Tibial artery (tissue), 4 donors: ENCODE results near the gene C9orf78.

Experiments used
- DNase-seq, 2 donors: peaks; one replicate each; pipeline ENCODE4 v3.0.0-alpha.2; 2019
- H3K27ac ChIP-seq, 2 donors: fragments of 200-600 bp; sonication (generic) in 1 of 2; 1 replicate in 1 of 2; 2 replicates in 1 of 2; pipeline ENCODE4 v1.5.1; 2018 to 2019; ENCODE audit warnings: mild to moderate bottlenecking in 1 of 2
- H3K27me3 ChIP-seq, 2 donors: fragments of 200-600 bp; sonication (generic) in 1 of 2; one replicate each; pipeline versions ENCODE4 v1.5.1 to v1.6.0; 2016 to 2019
- H3K36me3 ChIP-seq, 3 donors: fragments of 200-600 bp; sonication (generic) in 2 of 3; one replicate each; pipeline ENCODE4 v1.5.1; 2016 to 2019; ENCODE audit warnings: mild to moderate bottlenecking in 2 of 3
- H3K4me1 ChIP-seq, 4 donors: fragments of 200-600 bp; sonication (generic) in 2 of 4; 1 replicate in 3 of 4; 2 replicates in 1 of 4; pipeline ENCODE4 v1.5.1; 2016 to 2019
- H3K4me3 ChIP-seq, 2 donors: fragments of 200-600 bp; sonication (generic) in 1 of 2; 1 replicate in 1 of 2; 2 replicates in 1 of 2; pipeline ENCODE4 v1.5.1; 2018 to 2019; ENCODE audit warnings: mild to moderate bottlenecking in 2 of 2
- H3K9me3 ChIP-seq, 3 donors: fragments of 200-600 bp; sonication (generic) in 1 of 3; one replicate each; pipeline ENCODE4 v1.5.1; 2016 to 2019
- intact Hi-C: fragments of 100-400 bp; cut with DNase I; formaldehyde crosslinking; loops from one replicate; pipeline ENCODE4 v1.15.0; 2023; ENCODE audit warnings: low total_unique reads
- TF ChIP-seq, protein P1 (sequence below), 2 experiments: fragments of 200-600 bp in 1 of 2; fragments of 450-650 bp in 1 of 2; IDR thresholded peaks; one replicate each; pipeline ENCODE4 v1.5.1; 2017 to 2019; ENCODE audit warnings: antibody characterized with exemption in 2 of 2, mild to moderate bottlenecking in 1 of 2, moderate library complexity in 1 of 2

Gene C9orf78

GRCh38 chr9:129865668-129866320 lies 30.7 kb upstream of the C9orf78 start:
- Histone ChIP-seq H3K27ac (no peak overlapping the region), H3K9me3 (no peaks in the 10 kb centered on the region), H3K36me3 (peaks cover 33 to 98% (median 74%) of the 10 kb centered on the region in 3 donors), H3K27me3 (no peaks in the 10 kb centered on the region), H3K4me1 (no peaks in the 10 kb centered on the region), H3K4me3 (no peak overlapping the region)
- intact Hi-C loops: no loop called here
- TF ChIP-seq, protein P1, sequence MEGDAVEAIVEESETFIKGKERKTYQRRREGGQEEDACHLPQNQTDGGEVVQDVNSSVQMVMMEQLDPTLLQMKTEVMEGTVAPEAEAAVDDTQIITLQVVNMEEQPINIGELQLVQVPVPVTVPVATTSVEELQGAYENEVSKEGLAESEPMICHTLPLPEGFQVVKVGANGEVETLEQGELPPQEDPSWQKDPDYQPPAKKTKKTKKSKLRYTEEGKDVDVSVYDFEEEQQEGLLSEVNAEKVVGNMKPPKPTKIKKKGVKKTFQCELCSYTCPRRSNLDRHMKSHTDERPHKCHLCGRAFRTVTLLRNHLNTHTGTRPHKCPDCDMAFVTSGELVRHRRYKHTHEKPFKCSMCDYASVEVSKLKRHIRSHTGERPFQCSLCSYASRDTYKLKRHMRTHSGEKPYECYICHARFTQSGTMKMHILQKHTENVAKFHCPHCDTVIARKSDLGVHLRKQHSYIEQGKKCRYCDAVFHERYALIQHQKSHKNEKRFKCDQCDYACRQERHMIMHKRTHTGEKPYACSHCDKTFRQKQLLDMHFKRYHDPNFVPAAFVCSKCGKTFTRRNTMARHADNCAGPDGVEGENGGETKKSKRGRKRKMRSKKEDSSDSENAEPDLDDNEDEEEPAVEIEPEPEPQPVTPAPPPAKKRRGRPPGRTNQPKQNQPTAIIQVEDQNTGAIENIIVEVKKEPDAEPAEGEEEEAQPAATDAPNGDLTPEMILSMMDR (IDR thresholded peaks at IDR 0.05): no peak
- no peak for DNase-seq

- Histone ChIP-seq H3K27ac (no peak overlapping the region), H3K9me3 (no peaks in the 10 kb centered on the region)
Observed at GRCh38 chr9:129864991-129865647, 30.0 kb upstream of the C9orf78 start.

GRCh38 chr9:129863059-129863690 lies 28.1 kb upstream of the C9orf78 start:
- no peak for DNase-seq
- Histone ChIP-seq H3K4me3 (no peak overlapping the region), H3K27me3 (no peaks in the 10 kb centered on the region), H3K36me3 (peaks cover 48 to 95% (median 76%) of the 10 kb centered on the region in 3 donors), H3K4me1 (no peaks in the 10 kb centered on the region), H3K9me3 (no peaks in the 10 kb centered on the region), H3K27ac (no peak overlapping the region)
- intact Hi-C loops: no loop called here
- TF ChIP-seq, protein P1 (IDR thresholded peaks at IDR 0.05): no peak

More at GRCh38 chr9:129864991-129865647, 30.0 kb upstream of the C9orf78 start:
- Histone ChIP-seq H3K4me1 (no peaks in the 10 kb centered on the region), H3K4me3 (no peak overlapping the region), H3K36me3 (peaks cover 40 to 99% (median 77%) of the 10 kb centered on the region in 3 donors), H3K27me3 (no peaks in the 10 kb centered on the region)
- DNase-seq: no peak
- intact Hi-C loops: no loop called here
- TF ChIP-seq, protein P1 (IDR thresholded peaks at IDR 0.05): no peak

GRCh38 chr9:129861447-129861827 lies 26.4 kb upstream of the C9orf78 start:
- Histone ChIP-seq H3K4me3 (no peak overlapping the region), H3K9me3 (no peaks in the 10 kb centered on the region), H3K36me3 (peaks cover 50 to 93% (median 68%) of the 10 kb centered on the region in 3 donors), H3K27ac (no peak overlapping the region), H3K4me1 (peaks cover 0 to 11% (median 4%) of the 10 kb centered on the region in 4 donors), H3K27me3 (no peaks in the 10 kb centered on the region)
- intact Hi-C loops: no loop called here
- TF ChIP-seq, protein P1 (IDR thresholded peaks at IDR 0.05): no peak
- DNase-seq: no peak

DNA sequence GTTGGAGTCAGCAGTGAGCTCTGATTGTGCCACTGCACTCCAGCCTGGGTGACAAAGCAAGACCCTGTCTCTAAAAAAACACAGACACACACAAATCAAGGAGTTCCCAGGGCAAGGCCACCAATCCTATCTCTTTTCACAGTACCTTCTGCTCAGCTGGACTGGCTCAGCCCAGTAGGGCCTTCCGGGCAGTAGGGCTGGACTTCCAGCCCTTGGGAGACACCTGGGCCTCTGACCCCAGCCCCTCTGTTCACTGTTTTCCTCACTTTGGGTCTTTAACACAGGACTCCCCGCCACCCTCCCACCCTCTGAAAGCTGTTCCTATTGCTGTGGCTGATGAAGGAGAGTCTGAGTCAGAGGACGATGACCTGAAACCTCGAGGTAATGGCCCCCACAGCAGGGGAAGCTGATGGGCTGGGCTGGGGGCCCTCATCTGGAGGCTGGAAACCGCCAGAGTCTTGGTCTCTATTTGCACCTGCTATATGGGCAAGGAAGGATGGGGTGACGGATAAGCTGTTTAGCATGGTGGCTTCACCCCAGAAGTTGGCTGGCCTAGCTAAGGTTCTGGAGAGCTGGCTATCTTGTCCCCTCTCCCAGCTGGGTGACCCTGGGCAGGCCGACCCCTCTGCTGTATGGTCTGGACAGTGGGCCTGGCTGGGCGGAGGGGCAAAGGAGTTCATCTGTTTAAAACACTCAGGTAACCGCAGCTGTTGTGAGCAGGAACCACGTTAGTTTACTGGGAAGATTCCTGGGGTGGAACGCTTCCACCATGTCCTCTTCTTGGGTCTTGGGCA lies 25.8 kb upstream of the C9orf78 start:
- no peak for DNase-seq
- TF ChIP-seq, protein P1 (IDR thresholded peaks at IDR 0.05): no peak
- peaks cover 0 to 17% (median 10%) of the 10 kb centered on the region in 4 donors for H3K4me1 ChIP-seq
- H3K27me3 ChIP-seq: no peaks in the 10 kb centered on the region
- intact Hi-C loops: no loop called here
- H3K27ac ChIP-seq: no peak overlapping the region
- no peaks in the 10 kb centered on the region for H3K9me3 ChIP-seq
- H3K36me3 ChIP-seq: peaks cover 50 to 93% (median 62%) of the 10 kb centered on the region in 3 donors
- no peak overlapping the region for H3K4me3 ChIP-seq
